Kidney epithelial cell (primary cell): ENCODE data around the gene ATP6V1F. TPM values are rescaled to one million over a fixed set of nuclear protein-coding genes. Genes with fewer than 3 reads are reported as not detected.
A peak's percentile ranks its signal among the peaks of the same experiment; 100 is the strongest.

ENCODE experiments used
- DNase-seq: peaks from one replicate; pipeline ENCODE4 v3.0.0-alpha.2; 2010; ENCODE audit warnings: low read depth
- H3K27me3 ChIP-seq: 2 replicates; pipeline ENCODE4 v1.6.0; 2011; ENCODE audit warnings: low read length; ENCODE audit not compliant: control insufficient read depth, insufficient read depth
- H3K36me3 ChIP-seq: 2 replicates; pipeline ENCODE4 v1.5.1; 2011; ENCODE audit warnings: low read length; ENCODE audit not compliant: control insufficient read depth, insufficient read depth
- H3K4me3 ChIP-seq: 2 replicates; pipeline ENCODE4 v1.5.1; 2011; ENCODE audit warnings: low read depth, mild to moderate bottlenecking, control low read depth, low read length
- total RNA-seq: library from RNA; depleted of rRNA; stranded (reverse); fragments of >200 nt; gene quantifications from 2 replicates; pipeline ENCODE4 v1.2.3, GENCODE V29; 2015
- TF ChIP-seq, protein P1 (sequence below): IDR thresholded peaks from 2 replicates; pipeline ENCODE4 v1.5.1; 2011; ENCODE audit warnings: mild to moderate bottlenecking, moderate library complexity, low read length, control low read depth, inconsistent platforms; ENCODE audit not compliant: insufficient read depth, poor library complexity, severe bottlenecking

The ATP6V1F gene
- total RNA-seq, 1 donor from 2014 or later, result 225 TPM

DNA sequence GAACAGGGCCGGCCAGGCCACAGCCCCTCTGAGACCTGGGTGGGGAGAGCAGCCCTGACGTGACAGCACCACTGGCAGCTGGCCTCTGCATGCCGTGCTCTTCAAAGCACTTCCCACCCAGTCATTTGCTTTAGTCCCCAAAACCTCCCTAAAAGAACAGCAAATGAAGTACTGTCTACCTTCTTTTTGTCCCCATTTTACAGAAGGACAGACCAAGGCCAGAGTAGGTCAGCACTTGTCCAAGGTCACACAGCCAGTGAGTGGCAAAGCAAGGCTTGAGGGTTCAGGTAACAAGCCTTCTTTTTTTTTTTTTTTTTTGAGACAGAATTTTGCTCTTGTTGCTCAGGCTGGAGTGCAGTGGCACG, 15.1 kb downstream of the ATP6V1F start:
- no peak overlapping the region for H3K4me3 ChIP-seq
- H3K36me3 ChIP-seq, result no peaks in the 10 kb centered on the region
- TF ChIP-seq, protein P1, sequence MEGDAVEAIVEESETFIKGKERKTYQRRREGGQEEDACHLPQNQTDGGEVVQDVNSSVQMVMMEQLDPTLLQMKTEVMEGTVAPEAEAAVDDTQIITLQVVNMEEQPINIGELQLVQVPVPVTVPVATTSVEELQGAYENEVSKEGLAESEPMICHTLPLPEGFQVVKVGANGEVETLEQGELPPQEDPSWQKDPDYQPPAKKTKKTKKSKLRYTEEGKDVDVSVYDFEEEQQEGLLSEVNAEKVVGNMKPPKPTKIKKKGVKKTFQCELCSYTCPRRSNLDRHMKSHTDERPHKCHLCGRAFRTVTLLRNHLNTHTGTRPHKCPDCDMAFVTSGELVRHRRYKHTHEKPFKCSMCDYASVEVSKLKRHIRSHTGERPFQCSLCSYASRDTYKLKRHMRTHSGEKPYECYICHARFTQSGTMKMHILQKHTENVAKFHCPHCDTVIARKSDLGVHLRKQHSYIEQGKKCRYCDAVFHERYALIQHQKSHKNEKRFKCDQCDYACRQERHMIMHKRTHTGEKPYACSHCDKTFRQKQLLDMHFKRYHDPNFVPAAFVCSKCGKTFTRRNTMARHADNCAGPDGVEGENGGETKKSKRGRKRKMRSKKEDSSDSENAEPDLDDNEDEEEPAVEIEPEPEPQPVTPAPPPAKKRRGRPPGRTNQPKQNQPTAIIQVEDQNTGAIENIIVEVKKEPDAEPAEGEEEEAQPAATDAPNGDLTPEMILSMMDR, result no peak
- H3K27me3 ChIP-seq, result peaks cover 6% of the 10 kb centered on the region
- DNase-seq, result no peak

DNA sequence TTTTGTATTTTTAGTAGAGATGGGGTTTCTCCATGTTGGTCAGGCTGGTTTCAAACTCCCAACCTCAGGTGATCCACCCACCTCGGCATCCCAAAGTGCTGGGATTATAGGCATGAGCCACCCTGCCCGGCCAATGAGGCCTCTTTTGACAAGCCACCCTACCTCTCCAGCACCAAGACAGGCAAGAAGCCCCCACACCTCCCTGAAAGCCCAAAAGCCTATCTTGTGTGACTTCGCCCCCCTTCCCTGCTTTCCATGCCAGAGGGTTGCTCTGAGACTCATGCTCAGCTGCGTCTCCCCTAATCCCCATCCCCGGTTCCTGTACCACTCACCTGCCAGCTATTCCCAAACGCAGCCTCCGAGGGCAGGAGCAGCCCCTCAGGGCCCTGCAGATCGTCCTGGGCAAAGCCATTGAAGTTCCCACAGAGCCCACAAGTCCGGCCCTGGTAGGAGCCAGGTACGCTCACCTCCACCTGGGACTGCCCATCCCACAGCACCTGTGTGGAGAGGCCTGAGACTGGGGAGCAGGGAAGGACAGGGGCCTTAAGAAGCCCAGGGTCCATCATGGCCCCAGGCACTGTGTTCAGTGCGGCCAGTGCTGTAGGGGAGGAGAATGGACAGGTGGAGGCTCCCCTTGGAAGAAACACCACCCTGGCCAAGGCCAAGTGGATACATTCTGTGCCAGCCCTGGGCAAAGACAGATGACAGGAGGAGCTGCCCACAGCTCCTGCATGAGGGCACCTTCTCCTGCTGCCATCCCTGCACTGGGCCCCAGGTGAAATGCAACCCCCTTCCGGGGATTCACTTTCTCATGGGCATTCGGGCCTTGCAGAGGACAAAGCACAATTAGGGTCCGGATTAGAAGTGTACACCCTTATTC, 15.8 kb downstream of the ATP6V1F start:
- peaks cover 3% of the 10 kb centered on the region for H3K27me3 ChIP-seq
- H3K36me3 ChIP-seq, result no peaks in the 10 kb centered on the region
- no peak overlapping the region for H3K4me3 ChIP-seq
- no peak for DNase-seq
- TF ChIP-seq, protein P1, result no peak

GRCh38 chr7:128879461-128879938, 16.8 kb downstream of the ATP6V1F start:
- Histone ChIP-seq H3K36me3 (no peaks in the 10 kb centered on the region), H3K27me3 (peaks cover under 1% of the 10 kb centered on the region), H3K4me3 (no peak overlapping the region)
- TF ChIP-seq, protein P1, result no peak
- DNase-seq, result no peak

- TF ChIP-seq, protein P1, result peak; percentile 88
- H3K4me3 ChIP-seq, result no peak overlapping the region
- no peak for DNase-seq
Measured at GRCh38 chr7:128879939-128880746, 17.5 kb downstream of the ATP6V1F start.

DNA sequence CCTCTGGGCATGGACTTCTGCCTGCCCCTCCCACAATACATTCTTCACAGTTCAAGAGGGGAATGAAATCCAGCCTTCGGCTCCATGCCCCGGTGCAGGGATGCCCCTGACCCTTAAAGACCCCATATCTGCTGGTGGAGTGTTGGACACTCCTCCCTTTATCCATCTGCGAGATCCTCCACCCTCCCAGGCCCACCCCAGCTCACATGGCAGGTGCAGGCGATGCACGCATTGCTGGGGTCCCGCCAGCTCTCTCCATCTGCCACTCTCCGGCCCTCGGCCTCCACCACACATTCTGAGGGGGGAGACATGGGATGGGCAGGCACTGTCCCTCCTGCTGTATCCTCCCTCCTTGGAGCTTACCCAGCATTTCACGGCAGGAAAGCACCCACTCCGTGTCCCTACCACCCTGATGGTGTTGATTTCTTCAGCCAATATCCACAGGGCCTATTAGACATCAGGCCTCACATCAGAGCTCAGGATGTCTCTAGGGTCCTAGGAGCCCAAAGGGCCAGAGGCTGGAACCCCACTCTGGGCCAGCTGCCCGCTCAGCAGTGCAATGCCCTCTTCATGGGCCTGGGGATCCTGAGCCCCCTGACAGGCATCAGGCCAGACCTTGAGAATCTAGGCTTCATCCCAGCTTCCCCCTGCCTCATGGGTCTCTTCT, 18.3 kb downstream of the ATP6V1F start:
- no peaks in the 10 kb centered on the region for H3K36me3 ChIP-seq
- TF ChIP-seq, protein P1, result no peak
- H3K4me3 ChIP-seq, result no peak overlapping the region
- DNase-seq, result no peak
- H3K27me3 ChIP-seq, result peaks cover 3% of the 10 kb centered on the region

More at GRCh38 chr7:128879939-128880746, 17.5 kb downstream of the ATP6V1F start:
- Histone ChIP-seq H3K36me3 (no peaks in the 10 kb centered on the region), H3K27me3 (peaks cover under 1% of the 10 kb centered on the region)
